ENCODE data around the gene PSAPL1.
A peak's percentile ranks its signal among the peaks of the same experiment; 100 is the strongest.

PSAPL1 gene

DNA sequence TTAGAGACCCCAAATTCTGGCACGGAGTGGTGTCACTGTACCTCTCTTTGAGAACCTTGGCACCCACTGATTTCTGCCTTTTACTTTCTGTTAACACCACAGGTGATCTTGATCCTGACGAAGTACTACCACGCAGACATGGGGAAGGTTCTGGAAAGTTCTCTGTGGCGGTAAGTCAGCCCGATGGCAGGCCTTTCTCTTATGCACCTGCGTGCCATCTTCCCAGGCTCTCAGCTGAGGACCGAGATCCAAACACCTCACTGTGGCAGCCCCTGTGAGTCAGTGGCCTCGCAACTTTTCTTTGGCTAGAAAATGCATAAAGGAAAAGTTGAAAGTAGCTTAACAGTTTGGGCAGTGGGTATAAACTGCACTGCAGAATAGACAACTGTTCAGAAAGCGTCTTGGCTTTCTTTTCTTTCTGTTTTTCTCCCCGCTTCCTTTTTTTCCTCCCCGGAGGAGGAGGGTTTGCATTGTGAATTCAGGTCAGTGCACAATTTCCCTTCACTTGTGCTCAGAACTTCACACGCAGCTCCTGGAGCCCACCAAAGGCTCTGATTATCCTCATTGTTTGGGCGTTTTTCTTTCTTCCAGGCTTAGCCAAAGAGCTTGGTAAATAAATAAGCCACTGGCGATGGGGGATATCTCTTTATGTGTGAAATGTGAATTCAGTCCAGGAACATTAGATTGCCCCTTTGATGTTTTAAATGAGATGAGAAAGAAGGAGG lies 38.4 kb downstream of the PSAPL1 start:
- no peak for DNase-seq (ENCODE audit: low spot score)

DNA sequence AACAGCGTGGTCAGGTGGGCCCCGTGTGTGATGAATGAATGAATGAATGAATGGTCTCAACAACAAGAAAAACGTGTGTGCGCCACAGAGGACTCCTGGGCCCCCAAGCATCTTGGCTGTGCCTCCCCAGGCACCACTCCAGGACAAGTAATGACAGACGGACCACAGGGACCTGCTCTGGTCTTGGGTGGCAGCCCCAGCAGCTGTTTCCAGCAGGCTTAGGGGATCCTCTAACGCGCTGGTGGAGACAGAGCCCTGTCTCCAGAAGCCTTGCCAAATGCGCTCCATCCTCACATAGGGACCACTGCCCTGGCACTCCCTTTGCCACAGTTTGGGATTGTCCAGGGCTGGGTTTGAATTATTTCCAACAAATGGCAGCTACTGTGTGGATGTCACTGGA lies 39.1 kb downstream of the PSAPL1 start:
- no peak for DNase-seq (ENCODE audit: low spot score)

DNA sequence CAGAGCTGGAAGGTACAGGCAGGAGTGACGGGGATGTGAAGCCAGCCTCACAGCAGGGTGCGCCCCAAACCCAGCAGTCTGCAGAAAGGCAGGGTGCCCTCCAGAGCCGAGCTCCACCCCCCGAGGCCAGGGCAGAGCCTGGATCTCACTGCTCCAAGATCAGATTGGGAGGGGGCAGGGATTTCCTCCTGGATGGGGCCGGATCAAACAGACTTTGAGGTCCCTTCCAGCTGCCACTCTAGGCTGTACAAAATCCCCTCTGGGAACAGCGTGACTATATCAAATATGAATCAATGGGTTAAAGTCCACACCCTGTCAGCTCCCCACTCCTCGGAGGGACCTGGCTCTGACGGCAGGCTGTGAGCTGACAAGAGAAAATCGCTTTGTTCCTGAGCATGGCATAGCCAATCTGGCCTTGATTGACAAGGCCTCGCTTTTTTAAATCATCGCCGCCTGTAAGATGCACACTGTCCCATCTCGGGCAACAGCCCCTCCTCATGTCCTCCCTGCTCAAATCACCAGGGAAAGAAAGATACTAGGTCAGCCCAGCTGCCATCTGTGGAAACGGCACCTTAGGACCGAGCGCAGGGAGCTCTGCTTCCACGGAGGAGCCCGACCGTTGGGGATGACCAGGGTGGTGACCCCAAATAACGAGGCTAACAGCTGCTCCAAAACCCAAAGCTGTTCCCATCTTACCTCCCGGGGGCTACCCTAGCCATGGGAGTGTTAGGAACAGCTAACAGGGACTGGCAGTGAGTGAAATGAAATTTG lies 39.9 kb downstream of the PSAPL1 start:
- peak; percentile 53 for DNase-seq (ENCODE audit: low spot score)

GRCh38 chr4:7393601-7394575 lies 40.8 kb downstream of the PSAPL1 start:
- DNase-seq (ENCODE audit: low spot score): no peak

GRCh38 chr4:7392438-7393421 lies 42.0 kb downstream of the PSAPL1 start:
- peak; percentile 22 for DNase-seq (ENCODE audit: low spot score)

GRCh38 chr4:7391637-7392437 lies 42.9 kb downstream of the PSAPL1 start:
- DNase-seq (ENCODE audit: low spot score): no peak

GRCh38 chr4:7390906-7391636 lies 43.7 kb downstream of the PSAPL1 start:
- DNase-seq (ENCODE audit: low spot score): no peak

DNA sequence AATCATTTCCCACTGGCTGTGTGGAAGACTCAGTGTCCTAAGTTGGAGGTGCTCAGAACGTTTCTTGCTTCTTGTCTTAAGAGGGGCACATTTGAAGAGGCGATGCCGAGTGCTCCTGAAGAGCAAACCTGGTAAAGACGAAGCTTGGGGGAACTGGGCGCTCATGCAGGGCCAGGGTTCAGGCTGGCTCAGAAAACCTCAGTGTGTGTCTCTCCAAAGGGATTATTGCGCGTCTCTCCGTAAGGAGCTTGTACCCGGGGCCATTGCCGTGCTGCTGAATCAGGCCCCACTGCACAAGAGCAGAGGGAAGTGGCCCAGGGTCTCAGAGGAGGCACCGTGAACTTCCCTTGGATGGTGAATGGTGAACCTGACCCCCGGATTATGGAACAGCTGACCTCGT lies 44.4 kb downstream of the PSAPL1 start:
- DNase-seq (ENCODE audit: low spot score): no peak

DNA sequence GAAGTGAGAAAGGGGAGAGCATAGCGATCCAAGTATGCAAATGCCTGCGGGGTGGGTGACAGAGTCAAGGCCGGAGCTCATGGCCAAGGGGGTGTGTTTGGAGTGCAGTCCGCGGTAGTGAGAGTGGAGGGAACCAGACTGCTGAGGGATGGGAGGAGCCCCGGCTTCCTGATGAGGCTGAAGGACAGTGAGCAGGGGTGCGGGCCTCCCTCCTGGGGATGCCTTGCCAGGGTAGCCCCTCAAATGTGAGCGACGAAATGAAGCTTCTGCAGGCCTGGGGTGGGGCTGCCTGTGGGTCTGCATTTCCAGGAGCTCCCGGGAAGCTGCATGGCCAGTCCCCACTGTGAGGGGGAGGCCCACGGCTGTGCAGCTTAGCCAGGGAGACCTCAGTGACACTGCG lies 45.0 kb downstream of the PSAPL1 start:
- DNase-seq (ENCODE audit: low spot score): no peak

GRCh38 chr4:7389101-7389701 lies 45.5 kb downstream of the PSAPL1 start:
- no peak for DNase-seq (ENCODE audit: low spot score)

DNA sequence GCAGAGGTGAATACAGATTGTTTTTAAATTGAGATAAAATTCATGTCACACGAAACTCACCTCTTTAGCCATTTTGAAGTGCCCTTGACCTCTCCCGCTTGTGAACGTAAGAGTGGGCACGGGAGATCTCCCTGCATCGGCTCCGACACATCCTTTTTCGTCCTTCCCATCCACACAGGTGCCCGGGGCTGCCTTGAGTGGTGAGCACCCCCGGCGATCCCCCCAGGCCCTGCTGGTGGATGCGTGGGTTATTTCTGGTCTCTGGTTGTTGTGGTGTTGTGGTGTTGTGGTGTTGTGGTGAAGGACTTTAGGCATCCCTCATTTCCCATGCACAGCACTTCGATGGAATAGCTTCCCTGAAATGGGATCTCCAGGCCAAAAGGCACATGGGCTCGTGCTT lies 46.1 kb downstream of the PSAPL1 start:
- DNase-seq (ENCODE audit: low spot score): no peak

DNA sequence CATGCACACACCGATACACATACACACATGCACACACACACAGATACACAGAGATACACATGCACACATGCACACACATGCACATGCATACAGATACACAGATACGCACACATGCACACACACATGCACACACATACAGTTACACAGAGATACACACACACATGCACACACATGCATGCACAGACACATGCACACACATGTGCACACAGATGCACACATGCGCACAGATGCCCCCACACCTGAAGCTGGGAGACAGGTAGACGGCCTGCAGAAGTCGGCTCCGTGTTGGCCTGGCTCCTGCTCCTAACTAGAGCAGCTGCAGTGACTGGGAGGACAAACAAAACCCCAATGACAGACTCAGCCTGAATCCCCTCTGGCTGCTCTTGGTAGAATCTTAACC lies 46.8 kb downstream of the PSAPL1 start:
- no peak for DNase-seq (ENCODE audit: low spot score)

DNA sequence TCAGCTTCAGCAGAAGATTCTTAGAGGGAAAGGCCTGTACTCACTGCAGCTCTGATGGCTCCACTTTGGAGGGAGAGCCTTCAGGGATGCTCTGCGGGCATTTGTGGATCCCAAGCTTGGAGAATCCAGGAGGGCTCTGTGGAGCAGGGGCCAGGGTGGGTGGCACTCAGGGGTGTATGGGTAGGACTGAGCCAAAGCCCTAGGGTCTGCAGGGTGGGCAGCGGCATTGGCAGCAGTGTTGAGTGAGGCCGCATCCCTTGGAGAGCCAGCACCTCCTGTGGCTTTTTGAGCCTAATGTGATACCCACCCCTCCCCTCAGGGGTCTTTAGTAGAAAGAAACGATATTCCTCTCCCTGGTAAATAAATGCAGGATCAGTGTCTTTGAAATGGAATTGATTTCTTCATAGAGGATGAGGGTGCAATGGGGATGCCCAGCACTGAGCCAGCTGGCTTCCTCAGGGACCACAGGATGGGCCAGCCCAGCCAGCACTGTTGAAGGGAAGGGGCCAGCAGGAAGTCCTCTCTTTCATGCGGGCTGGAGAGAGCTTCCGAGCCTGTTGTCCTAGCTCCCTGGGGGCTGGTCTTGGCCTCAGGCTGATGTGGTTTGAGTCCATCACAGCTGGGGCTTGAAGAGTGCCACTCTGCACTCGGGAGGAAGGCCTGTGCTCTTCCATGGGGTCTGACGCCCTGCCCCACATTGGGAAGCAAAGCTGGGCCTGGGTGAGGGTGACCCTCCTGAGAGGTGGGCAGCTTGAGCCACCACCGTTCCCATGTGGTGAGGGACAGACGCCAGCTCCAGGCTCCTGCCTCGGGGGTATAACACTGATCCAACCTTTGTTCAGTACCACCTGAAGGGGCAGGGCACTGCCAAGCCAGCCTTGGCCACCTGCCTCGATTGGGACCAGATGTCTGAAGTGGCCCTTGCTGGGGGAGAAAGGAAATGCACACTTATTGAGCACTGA lies 49.5 kb downstream of the PSAPL1 start:
- DNase-seq (ENCODE audit: low spot score): no peak

GRCh38 chr4:7384003-7384928 lies 50.5 kb downstream of the PSAPL1 start:
- DNase-seq (ENCODE audit: low spot score): no peak

- no peak for DNase-seq (ENCODE audit: low spot score)
Observed at GRCh38 chr4:7383266-7383665, 51.5 kb downstream of the PSAPL1 start.

- DNase-seq (ENCODE audit: low spot score): no peak
Observed at GRCh38 chr4:7382634-7383014, 52.1 kb downstream of the PSAPL1 start.

All from SW480 (cell line).